Neural cell (in vitro differentiated cells): ENCODE data around the gene FOCAD. TPM values are rescaled to one million over a fixed set of nuclear protein-coding genes. Genes with fewer than 3 reads are reported as not detected.
A peak's percentile ranks its signal among the peaks of the same experiment; 100 is the strongest.

Experiments
- H2AFZ ChIP-seq: fragments of 200-600, 300-800 bp; sonication (generic), shearing (Covaris generic); 2 replicates; pipeline ENCODE4 v1.6.0; 2014; ENCODE audit warnings: low read depth, mild to moderate bottlenecking, antibody characterized with exemption, low read length, moderate library complexity
- H3F3A ChIP-seq: fragments of 200-600 bp; shearing (Covaris generic); 2 replicates; pipeline ENCODE4 v1.6.1; 2016; ENCODE audit warnings: mild to moderate bottlenecking, moderate library complexity, mixed read lengths, antibody characterized with exemption, low read length; ENCODE audit not compliant: insufficient read depth, poor library complexity, severe bottlenecking
- H3K27ac ChIP-seq: fragments of 200-600, 300-800 bp; sonication (generic), shearing (Covaris generic); 2 replicates; pipeline ENCODE4 v1.5.1; 2014; ENCODE audit warnings: mild to moderate bottlenecking, low read length, moderate library complexity
- H3K27me3 ChIP-seq: fragments of 300-800, 200-600 bp; sonication (generic), shearing (Covaris generic); 2 replicates; pipeline ENCODE4 v1.6.0; 2014; ENCODE audit warnings: mild to moderate bottlenecking, low read depth, low read length, moderate library complexity; ENCODE audit not compliant: insufficient read depth
- H3K36me3 ChIP-seq: fragments of 300-800, 200-600 bp; sonication (generic), shearing (Covaris generic); 2 replicates; pipeline ENCODE4 v1.5.1; 2014; ENCODE audit warnings: mild to moderate bottlenecking, antibody characterized with exemption, low read length, moderate library complexity; ENCODE audit not compliant: insufficient read depth
- H3K4me2 ChIP-seq: fragments of 300-800, 200-600 bp; sonication (generic), shearing (Covaris generic); 2 replicates; pipeline ENCODE4 v1.6.0; 2014; ENCODE audit warnings: mild to moderate bottlenecking, low read length
- H3K4me3 ChIP-seq: fragments of 300-800, 200-600 bp; sonication (generic), shearing (Covaris generic); 2 replicates; pipeline ENCODE4 v1.5.1; 2014; ENCODE audit warnings: mild to moderate bottlenecking, low read length, moderate library complexity
- H3K79me2 ChIP-seq: fragments of 200-600 bp; shearing (Covaris generic); replicated peaks from 2 replicates; pipeline ENCODE4 v1.6.0; 2014; ENCODE audit warnings: mild to moderate bottlenecking, low read length, moderate library complexity; ENCODE audit not compliant: insufficient read depth
- H3K9ac ChIP-seq: fragments of 300-800, 200-600 bp; sonication (generic), shearing (Covaris generic); 2 replicates; pipeline ENCODE4 v1.6.1; 2016; ENCODE audit warnings: mild to moderate bottlenecking, low read length, mixed read lengths
- H3K9me2 ChIP-seq: fragments of 200-600 bp; shearing (Covaris generic); 2 replicates; pipeline ENCODE4 v1.6.1; 2016; ENCODE audit warnings: mild to moderate bottlenecking, low read length, mixed read lengths; ENCODE audit not compliant: insufficient read depth
- H3K9me3 ChIP-seq: fragments of 200-600, 300-800 bp; sonication (generic), shearing (Covaris generic); 2 replicates; pipeline ENCODE4 v1.6.1; 2016; ENCODE audit warnings: mild to moderate bottlenecking, mixed run types, low read length, moderate library complexity, mixed read lengths
- H4K20me1 ChIP-seq: fragments of 200-600 bp; shearing (Covaris generic); 2 replicates; pipeline ENCODE4 v1.6.1; 2016; ENCODE audit warnings: mild to moderate bottlenecking, mixed run types; ENCODE audit not compliant: insufficient read depth
- EP300 ChIP-seq: fragments of 450-650 bp; conservative IDR thresholded peaks from 2 replicates; pipeline ENCODE4 v1.6.1; 2014; ENCODE audit warnings: antibody characterized with exemption, mild to moderate bottlenecking, moderate library complexity; ENCODE audit not compliant: poor library complexity, severe bottlenecking
- EZH2 ChIP-seq: fragments of 200-600, 300-800 bp; shearing (Covaris generic), sonication (generic); IDR thresholded peaks from 2 replicates; pipeline ENCODE4 v1.6.1; 2014; ENCODE audit warnings: antibody characterized with exemption, low read length, borderline replicate concordance, mild to moderate bottlenecking; ENCODE audit not compliant: insufficient read depth, poor library complexity, severe bottlenecking
- MXI1 ChIP-seq: fragments of 450-650 bp; conservative IDR thresholded peaks from 2 replicates; pipeline ENCODE4 v1.6.1; 2014; ENCODE audit warnings: antibody characterized with exemption, mild to moderate bottlenecking; ENCODE audit not compliant: poor library complexity, severe bottlenecking
- POLR2AphosphoS5 ChIP-seq: IDR thresholded peaks from 2 replicates; pipeline ENCODE4 v1.6.1; 2012
- RAD21 ChIP-seq: fragments of 450-650 bp; conservative IDR thresholded peaks from 2 replicates; pipeline ENCODE4 v1.6.1; 2014; ENCODE audit warnings: antibody characterized with exemption, mild to moderate bottlenecking, moderate library complexity
- SMC3 ChIP-seq: fragments of 450-650 bp; conservative IDR thresholded peaks from 2 replicates; pipeline ENCODE4 v1.6.1; 2014; ENCODE audit warnings: antibody characterized with exemption, mild to moderate bottlenecking, moderate library complexity; ENCODE audit not compliant: poor library complexity
- TAF1 ChIP-seq: IDR thresholded peaks from 2 replicates; pipeline ENCODE4 v1.6.1; 2012; ENCODE audit warnings: low read depth
- polyA plus RNA-seq: library from polyadenylated mRNA; depleted of rRNA; stranded (reverse); fragments of >200 nt; gene quantifications from 2 replicates; pipeline ENCODE4 v1.2.3, GENCODE V29; 2014
- TF ChIP-seq, protein P1 (sequence below): fragments of 450-650 bp; IDR thresholded peaks from 2 replicates; pipeline ENCODE4 v1.5.1; 2014; ENCODE audit warnings: antibody characterized with exemption, mild to moderate bottlenecking, moderate library complexity; ENCODE audit not compliant: poor library complexity, severe bottlenecking
- TF ChIP-seq, protein P2 (sequence below): IDR thresholded peaks from 2 replicates; pipeline ENCODE4 v1.6.1; 2012; ENCODE audit warnings: borderline replicate concordance

Gene FOCAD
- polyA plus RNA-seq, 1 donor from 2014 or later, result 23.5 TPM

DNA sequence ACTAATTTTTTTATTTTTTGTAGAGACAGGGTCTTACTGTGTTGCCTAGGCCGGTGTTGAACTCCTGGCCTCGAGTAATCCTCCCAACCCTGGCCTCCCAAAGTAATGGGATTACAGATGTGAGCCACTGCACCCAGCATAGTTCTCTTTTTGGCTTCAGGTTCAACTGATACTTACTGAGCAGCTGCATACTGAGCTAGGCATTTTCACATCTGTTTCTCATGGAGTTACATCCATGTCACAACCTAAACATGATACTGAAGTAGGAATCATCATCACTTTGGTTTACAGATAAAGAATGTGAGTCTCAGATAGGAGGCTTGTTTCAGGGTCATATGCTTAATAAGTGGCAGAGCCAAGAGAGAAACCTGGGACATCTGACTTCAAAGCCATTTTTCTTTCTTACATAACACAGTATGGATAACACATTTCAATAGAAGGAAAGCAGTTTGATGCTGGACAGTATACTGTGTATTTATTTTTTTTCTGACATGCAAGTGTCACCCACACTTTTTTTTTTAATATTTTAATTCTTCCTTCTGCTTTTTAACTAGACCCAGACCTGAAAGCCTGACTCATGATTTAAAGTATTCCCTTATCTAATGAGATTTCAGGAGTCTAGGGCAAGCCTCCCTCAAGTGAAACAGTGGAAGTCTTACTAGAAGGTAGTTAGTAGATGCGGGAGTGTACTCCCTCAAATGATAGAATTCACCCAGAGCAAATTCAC lies 256.6 kb downstream of the FOCAD start:
- no peak overlapping the region for H3K9ac ChIP-seq

DNA sequence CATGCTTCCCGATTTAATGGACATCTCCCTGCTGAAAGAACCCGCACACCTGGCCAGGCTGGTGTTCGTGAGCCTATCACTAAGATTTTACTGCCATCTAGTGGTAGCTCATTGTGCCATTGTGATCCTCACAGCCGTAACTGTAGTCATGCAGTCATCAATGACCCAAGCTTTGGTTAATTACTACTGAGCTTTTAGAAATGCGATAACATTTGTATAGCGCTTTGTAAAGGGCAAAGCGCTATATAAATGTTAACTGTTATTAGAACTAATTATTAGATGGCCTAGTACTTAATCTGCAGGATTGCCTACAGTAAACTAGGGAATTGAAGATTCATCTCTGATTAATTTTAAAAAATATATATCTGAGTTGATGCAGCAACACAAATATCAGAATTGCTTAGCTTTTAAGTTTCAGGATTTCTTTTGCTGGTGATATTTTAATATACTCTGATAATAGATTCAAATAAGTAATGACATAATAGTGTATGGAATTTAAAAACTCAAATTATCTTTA lies 257.2 kb downstream of the FOCAD start:
- Histone ChIP-seq H3K27ac (no peak overlapping the region), H3K4me2 (no peak overlapping the region), H3F3A (no peaks in the 10 kb centered on the region), H4K20me1 (no peaks in the 10 kb centered on the region), H3K79me2 (no peaks in the 10 kb centered on the region), H3K27me3 (no peaks in the 10 kb centered on the region), H3K4me3 (no peak overlapping the region), H2AFZ (no peak overlapping the region), H3K36me3 (no peaks in the 10 kb centered on the region), H3K9me2 (no peaks in the 10 kb centered on the region), H3K9ac (no peak overlapping the region), H3K9me3 (no peaks in the 10 kb centered on the region)
- no peak for TF ChIP-seq EP300
- peak; percentile 27 for TF ChIP-seq MXI1
- peak; percentile 99 for TF ChIP-seq SMC3
- TF ChIP-seq EZH2, result no peak
- TF ChIP-seq POLR2AphosphoS5, result no peak
- TF ChIP-seq, protein P1, sequence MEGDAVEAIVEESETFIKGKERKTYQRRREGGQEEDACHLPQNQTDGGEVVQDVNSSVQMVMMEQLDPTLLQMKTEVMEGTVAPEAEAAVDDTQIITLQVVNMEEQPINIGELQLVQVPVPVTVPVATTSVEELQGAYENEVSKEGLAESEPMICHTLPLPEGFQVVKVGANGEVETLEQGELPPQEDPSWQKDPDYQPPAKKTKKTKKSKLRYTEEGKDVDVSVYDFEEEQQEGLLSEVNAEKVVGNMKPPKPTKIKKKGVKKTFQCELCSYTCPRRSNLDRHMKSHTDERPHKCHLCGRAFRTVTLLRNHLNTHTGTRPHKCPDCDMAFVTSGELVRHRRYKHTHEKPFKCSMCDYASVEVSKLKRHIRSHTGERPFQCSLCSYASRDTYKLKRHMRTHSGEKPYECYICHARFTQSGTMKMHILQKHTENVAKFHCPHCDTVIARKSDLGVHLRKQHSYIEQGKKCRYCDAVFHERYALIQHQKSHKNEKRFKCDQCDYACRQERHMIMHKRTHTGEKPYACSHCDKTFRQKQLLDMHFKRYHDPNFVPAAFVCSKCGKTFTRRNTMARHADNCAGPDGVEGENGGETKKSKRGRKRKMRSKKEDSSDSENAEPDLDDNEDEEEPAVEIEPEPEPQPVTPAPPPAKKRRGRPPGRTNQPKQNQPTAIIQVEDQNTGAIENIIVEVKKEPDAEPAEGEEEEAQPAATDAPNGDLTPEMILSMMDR, result peak; percentile 93
- peak; percentile 99 for TF ChIP-seq RAD21
- TF ChIP-seq TAF1, result no peak

More for the DNA sequence above, 256.6 kb downstream of the FOCAD start:
- H3K79me2 ChIP-seq, result no peaks in the 10 kb centered on the region
- H2AFZ ChIP-seq, result no peak overlapping the region
- no peak overlapping the region for H3K4me2 ChIP-seq
- H4K20me1 ChIP-seq, result no peaks in the 10 kb centered on the region
- H3K4me3 ChIP-seq, result no peak overlapping the region
- H3K9me3 ChIP-seq, result no peaks in the 10 kb centered on the region
- H3K9me2 ChIP-seq, result no peaks in the 10 kb centered on the region
- H3K36me3 ChIP-seq, result no peaks in the 10 kb centered on the region
- no peaks in the 10 kb centered on the region for H3F3A ChIP-seq
- TF ChIP-seq EP300, result no peak
- TF ChIP-seq TAF1, result no peak
- TF ChIP-seq, protein P1, result no peak
- TF ChIP-seq, protein P2, sequence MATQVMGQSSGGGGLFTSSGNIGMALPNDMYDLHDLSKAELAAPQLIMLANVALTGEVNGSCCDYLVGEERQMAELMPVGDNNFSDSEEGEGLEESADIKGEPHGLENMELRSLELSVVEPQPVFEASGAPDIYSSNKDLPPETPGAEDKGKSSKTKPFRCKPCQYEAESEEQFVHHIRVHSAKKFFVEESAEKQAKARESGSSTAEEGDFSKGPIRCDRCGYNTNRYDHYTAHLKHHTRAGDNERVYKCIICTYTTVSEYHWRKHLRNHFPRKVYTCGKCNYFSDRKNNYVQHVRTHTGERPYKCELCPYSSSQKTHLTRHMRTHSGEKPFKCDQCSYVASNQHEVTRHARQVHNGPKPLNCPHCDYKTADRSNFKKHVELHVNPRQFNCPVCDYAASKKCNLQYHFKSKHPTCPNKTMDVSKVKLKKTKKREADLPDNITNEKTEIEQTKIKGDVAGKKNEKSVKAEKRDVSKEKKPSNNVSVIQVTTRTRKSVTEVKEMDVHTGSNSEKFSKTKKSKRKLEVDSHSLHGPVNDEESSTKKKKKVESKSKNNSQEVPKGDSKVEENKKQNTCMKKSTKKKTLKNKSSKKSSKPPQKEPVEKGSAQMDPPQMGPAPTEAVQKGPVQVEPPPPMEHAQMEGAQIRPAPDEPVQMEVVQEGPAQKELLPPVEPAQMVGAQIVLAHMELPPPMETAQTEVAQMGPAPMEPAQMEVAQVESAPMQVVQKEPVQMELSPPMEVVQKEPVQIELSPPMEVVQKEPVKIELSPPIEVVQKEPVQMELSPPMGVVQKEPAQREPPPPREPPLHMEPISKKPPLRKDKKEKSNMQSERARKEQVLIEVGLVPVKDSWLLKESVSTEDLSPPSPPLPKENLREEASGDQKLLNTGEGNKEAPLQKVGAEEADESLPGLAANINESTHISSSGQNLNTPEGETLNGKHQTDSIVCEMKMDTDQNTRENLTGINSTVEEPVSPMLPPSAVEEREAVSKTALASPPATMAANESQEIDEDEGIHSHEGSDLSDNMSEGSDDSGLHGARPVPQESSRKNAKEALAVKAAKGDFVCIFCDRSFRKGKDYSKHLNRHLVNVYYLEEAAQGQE, result no peak
- TF ChIP-seq POLR2AphosphoS5, result no peak
- TF ChIP-seq MXI1, result no peak
- no peak for TF ChIP-seq EZH2
- no peak for TF ChIP-seq RAD21
- H3K27me3 ChIP-seq, result no peaks in the 10 kb centered on the region
- H3K27ac ChIP-seq, result no peak overlapping the region
